ENCODE data around the gene ANKRD30A.
"Not testable (repeated sequence)": the region's sequence is repeated elsewhere in the genome, so short reads cannot be mapped to it uniquely, and the experiment has no call there.

The ANKRD30A gene, protein sequence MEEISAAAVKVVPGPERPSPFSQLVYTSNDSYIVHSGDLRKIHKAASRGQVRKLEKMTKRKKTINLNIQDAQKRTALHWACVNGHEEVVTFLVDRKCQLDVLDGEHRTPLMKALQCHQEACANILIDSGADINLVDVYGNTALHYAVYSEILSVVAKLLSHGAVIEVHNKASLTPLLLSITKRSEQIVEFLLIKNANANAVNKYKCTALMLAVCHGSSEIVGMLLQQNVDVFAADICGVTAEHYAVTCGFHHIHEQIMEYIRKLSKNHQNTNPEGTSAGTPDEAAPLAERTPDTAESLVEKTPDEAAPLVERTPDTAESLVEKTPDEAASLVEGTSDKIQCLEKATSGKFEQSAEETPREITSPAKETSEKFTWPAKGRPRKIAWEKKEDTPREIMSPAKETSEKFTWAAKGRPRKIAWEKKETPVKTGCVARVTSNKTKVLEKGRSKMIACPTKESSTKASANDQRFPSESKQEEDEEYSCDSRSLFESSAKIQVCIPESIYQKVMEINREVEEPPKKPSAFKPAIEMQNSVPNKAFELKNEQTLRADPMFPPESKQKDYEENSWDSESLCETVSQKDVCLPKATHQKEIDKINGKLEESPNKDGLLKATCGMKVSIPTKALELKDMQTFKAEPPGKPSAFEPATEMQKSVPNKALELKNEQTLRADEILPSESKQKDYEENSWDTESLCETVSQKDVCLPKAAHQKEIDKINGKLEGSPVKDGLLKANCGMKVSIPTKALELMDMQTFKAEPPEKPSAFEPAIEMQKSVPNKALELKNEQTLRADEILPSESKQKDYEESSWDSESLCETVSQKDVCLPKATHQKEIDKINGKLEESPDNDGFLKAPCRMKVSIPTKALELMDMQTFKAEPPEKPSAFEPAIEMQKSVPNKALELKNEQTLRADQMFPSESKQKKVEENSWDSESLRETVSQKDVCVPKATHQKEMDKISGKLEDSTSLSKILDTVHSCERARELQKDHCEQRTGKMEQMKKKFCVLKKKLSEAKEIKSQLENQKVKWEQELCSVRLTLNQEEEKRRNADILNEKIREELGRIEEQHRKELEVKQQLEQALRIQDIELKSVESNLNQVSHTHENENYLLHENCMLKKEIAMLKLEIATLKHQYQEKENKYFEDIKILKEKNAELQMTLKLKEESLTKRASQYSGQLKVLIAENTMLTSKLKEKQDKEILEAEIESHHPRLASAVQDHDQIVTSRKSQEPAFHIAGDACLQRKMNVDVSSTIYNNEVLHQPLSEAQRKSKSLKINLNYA (N-terminal part only)

DNA sequence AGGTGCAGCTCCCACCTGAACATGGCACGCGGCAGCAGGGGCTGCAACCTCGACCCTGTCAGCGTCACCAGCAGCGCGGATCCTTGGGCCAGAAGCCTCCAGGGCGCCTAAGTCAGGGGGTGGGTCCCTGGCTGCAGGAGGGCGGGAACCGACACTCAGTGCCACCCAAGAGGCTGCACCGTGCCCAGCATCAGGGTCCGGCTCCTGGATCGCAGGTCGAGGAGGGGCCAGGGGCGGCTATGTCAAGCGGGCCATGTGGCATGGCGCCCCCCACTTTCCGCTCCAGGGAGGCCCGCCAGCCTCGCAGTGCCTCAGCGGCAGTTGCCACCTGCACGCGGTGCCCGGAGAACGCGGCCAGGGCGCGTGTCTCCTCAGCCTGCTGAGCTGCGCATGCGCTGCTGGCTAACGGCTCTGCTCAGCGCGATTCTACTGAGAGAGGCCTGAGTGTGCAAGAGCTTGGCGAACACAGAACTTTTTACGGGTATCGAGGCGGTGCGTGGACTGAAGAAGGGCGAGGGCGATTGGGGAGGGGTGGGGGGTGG is at the start of gene ANKRD30A:
Gene ANKRD30A (plus strand): TSS at position 408 of the 542 bp plus-strand sequence. CDS start 190 bp downstream, outside the sequence.
- no peak for DNase-seq

DNA sequence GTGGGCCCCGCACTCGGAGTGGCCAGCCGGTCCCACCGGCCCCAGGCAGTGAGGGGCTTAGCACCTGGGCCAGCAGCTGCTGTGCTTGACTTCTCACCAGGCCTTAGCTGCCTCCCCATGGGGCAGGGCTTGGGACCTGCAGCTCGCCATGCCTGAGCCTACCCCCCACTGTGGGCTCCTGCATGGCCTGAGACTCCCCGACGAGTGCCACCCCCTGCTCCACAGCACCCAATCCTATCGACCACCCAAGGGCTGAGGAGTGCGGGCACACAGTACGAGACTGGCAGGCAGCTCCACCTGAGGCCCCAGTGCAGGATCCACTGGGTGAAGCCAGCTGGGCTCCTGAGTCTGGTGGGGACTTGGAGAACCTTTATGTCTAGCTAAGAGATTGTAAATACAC is 49.3 kb upstream of the ANKRD30A start:
- not testable (repeated sequence) for DNase-seq

DNA sequence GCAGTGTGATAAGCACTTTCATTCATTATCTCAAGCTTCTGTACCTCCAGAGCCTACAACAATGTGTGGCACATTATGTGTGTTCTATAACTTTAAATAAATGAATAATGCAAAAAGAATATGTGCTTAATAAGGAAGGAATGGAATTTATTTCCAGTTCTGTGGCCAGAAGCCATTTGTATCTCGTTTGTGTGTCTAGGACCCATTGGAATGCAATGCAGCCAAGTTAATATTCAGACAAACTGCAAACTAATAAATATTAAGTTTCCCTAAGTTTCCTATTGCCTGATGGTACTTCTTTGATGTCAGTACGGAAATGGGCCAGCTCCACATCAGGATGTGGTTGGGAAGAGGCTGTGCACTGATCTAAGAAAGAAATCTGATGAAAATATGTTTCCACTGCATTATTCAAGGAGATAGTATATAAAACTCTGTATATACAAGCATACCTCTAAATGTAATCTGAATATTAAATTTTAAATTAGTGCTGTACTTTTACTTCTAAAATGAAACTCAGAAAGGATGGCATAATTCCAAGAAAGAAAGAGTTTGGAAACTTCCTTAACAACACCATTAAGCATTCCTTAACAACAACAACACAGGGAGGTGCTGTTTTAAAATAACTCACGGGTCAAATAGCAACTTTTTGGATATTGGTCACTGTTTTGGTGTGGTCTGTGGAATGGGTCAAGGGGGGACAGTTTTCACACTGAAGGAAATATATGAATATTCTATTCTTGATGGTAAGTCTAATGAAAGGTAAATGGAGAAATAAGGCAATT is 29.4 kb upstream of the ANKRD30A start:
- DNase-seq = no peak

DNA sequence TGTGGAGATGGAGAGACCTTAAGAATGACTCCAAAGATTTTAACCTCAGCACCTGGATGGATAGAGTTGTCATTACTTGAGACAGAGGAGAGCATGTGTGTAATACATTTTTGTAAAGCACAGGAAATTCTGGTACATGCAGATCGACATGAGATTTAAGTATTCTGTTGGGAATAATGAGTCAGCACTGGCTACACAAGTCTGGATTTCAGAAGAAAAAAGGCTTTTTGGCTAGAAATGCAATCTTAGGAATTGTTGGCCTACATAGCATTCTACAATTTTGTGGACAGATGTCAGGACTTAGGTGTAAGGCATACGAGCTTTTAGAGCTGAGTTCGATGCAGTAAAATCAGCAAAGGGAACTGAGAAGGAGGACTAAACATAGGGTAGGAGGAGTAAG is 24.1 kb upstream of the ANKRD30A start:
- no peak for DNase-seq

DNA sequence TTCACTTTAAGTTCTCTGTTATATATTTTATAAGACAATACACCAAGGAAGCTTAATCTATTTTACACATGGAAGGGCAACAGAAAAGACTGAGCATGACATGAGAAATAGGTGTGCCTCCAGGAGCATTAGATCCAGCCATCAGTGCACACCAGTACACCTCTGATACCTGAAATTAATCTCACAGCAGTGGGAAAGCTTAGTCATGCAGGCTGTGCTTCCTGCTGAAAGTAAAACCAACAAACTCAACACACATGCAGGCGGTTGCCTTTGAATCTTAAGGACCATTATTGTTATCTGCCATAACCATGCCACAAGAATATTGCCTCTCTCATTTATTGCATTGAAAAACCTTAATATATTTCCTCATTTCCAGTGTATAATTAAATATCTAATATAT is 16.4 kb upstream of the ANKRD30A start:
- no peak for DNase-seq

DNA sequence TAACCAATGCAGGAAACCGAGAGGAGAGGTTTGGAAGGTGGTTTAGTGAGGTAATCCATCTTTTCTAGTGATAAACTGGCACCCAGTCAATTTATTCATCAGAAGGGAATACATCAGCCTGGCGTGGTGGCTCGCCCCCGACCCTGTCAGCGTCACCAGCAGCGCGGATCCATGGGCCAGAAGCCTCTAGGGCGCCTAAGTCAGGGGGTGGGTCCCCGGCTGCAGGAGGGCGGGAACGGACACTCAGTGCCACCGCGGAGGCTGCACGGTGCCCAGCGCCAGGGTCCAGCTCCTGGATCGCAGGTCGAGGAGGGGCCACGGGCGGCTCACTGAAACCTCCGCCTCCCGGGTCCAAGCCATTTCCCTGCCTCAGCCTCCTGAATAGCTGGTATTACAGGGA is 866 bp upstream of the ANKRD30A start:
- no peak for DNase-seq

DNA sequence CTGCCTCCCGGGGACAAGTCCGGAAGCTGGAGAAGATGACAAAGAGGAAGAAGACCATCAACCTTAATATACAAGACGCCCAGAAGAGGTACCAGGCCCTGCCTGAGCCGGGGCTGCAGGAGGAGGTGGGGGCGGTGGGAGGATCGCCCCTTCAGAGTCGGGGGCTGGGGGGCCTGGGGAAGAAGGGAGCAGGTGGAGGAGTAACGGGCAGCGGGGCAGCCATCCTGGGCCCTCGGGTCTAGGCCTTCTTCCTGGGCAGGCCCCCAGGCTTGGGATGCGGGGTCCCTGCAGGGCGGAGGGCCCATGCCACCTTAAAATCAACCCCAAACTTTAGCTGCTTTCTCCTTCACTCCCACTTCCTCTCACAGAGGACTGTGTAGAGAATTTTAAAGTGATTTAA is 523 bp downstream of the ANKRD30A start:
- DNase-seq = no peak

DNA sequence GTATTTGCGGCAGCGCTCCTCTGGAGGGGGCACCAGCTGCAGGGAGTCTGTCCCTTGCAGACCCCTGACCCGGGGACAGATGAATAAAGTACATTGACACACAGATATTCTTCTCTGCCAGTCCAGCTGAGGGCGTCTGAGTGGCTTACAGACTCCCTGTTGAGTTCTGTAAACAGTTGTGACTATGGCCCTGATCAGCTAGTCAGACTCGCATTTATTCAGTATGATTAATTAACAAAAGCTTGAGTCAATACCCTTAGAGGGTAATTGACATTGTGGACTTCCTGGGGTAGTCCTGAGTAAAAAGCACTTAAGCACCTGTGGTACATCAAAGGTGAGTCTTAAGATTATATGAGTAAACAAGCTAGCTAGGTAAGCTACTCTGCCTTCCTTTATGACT is 21.0 kb downstream of the ANKRD30A start:
- DNase-seq = no peak

DNA sequence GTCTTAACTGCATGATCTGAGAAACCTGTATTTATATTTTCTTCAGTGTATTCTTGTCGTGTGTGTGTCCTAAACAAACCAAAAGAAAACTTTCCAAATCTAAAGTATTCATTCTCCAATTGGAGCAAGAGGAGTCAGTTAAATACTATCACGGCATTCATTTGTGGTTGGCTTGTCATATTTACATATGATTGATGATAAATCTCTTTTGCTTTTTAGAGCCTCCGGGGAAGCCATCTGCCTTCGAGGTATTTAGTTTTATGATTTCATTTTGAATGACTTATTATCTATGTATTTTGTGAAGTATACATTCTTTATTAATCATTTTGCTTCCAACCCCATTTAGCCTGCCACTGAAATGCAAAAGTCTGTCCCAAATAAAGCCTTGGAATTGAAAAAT is 37.0 kb downstream of the ANKRD30A start:
- DNase-seq = not testable (repeated sequence)

DNA sequence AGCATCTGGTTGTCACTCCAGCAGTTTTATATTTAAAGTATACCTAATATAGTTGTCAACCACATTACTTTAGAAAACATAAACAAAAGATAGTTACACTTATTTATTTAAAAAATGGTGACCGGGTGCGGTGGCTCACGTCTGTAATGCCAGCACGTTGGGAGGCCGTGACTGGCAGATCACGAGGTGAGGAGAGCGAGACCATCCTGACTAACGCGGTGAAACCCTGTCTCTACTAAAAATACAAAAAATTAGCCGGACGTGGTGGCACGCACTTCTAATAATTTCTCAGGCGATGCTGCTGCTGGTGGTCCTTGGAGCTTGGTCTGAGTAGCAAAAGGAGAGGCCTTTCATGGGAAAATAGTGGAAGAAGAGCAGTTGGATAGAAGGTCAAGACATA is 46.5 kb downstream of the ANKRD30A start:
- not testable (repeated sequence) for DNase-seq

DNA sequence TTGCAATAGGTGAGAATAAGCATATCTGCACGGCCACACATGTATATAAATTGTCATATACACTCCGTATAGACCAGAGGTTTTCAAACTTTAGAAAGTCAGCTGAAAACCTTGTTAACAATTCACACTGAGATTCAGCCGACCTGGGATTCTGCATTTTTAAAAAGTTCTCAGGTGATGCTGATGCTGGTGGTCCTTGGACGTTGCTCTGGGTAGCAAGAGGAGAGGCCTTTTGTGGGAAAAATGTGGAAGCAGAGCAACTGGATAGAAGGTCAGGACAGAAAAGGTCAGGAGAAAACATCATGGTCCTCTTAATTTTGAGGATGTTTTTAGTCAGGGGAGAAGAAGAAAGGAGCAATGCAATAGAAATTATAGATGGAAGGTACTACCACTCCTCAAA is 52.9 kb downstream of the ANKRD30A start:
- not testable (repeated sequence) for DNase-seq

DNA sequence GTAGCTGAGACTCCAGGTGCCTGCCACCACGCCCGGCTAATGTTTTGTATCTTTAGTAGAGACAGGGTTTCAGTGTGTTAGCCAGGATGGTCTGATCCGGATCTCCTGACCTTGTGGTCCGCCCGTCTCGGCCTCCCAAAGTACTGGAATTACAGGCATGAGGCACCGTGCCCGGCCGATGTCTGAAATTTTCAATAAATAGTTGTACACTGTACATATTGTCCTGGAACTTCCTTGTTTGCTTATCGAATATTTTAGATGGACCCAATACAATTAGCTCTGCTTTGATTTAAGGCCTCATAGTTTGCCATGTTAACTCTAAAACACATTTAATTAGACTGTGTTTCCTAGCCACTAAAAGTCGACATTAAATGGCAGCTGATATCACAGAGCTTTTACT is 57.3 kb downstream of the ANKRD30A start:
- DNase-seq = not testable (repeated sequence)

DNA sequence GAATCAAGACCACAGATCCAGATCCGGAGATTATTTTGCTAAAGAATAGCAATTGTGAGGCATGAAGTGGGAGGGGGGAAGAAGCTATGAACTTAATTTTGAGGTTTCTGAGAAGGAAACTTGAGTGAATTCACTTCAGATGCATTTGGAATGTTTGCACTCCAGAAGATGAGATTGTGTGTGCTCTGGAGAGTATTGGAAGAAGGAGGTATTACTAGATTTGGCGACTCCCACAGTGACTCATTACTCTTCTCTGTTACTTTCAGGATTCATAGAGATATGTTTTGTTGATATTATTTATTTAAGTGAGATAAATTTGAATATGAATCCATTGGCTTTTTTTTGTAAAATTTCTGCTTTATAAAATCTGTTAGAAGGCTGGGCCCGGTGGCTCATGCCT is 80.7 kb downstream of the ANKRD30A start:
- no peak for DNase-seq

DNA sequence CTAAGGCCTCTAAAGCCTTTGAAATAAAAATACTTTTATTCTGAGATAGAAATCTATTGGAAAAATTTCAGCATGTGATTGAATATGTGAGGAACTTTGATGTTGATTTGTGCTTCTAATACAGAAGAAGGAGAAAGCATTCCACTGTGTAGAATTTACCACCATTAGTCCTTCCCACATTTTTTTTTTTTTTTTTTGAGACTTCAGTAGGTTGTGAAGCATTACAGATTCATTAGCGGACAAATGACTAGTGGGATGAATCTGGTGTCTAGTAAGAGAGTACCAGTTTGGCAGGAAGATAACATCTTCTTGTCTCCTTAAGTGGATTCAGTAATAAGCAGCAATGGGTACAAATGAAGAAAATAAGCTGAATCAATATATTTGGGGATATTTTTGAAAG is 95.5 kb downstream of the ANKRD30A start:
- no peak for DNase-seq

DNA sequence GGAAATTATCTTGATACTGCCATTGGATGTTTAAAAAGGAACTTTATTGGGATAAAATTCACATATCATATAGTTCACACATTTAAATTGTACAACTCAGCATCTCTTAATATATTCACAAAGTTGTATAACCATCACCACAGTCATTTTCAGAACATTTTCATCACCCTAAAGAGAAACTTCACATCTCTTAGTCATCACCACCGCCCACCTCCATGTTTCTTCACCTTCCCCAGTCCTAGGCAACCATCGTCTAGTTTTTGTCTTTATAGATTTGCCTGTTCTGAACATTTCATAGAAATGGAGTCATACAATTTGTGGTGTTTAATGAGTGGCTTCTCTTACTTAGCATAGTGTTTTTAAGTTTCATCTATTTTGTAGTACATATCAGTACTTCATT is 96.6 kb downstream of the ANKRD30A start:
- DNase-seq = no peak

DNA sequence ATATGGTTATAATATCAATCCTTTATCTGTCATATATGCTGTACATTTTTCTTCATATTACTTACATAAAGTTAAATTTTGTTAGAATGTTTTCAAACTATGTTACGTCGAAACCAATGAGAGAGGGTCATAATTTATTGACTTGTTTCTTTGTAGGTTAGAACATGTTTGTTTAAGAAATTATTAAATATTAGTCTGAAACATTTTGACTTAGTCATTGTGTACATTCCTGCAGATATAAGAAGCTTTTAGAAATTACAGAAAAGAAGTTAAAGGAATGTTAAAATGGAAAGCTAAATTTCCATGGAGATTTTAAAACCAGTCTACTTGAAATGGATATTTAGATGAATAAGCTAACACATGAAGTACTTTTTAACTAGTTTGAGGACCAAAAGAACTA is 99.8 kb downstream of the ANKRD30A start:
- no peak for DNase-seq

DNA sequence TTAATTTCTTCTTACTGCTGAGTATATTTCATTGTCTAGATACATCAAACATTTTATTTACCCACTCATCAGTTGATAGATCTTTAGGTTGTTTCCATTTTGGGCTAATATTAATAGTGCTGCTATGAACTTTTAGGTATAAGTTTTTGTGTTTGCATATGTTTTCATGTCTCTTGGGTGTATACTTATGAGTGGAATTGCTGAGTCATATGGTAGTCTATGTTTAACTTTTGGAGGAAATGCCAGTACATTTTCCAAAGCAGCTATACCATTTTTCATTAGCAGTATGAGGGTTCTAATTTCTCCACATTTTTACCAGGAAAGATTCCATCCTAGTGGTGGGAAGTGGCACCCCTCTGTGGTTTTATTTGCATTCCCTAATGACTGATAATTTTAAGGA is 101.1 kb downstream of the ANKRD30A start:
- DNase-seq = no peak

DNA sequence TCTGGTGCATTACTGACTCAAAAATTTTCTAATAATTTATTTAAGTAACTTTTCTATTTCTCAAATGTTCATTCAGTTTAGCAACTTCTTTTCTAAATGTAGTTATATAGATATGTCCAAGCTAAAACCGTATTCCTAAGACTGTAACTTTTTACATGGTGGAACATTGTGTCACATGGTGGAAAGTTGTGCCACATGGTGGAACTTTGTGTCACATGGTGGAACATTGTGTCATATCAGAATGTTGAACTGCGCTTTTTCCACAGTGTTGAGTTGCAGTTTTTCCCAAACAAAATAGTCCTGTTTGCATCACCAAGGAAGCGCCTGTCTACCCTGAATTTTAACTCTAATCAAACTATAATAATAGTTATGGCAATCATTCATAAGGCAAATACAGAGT is 109.3 kb downstream of the ANKRD30A start:
- DNase-seq = no peak

DNA sequence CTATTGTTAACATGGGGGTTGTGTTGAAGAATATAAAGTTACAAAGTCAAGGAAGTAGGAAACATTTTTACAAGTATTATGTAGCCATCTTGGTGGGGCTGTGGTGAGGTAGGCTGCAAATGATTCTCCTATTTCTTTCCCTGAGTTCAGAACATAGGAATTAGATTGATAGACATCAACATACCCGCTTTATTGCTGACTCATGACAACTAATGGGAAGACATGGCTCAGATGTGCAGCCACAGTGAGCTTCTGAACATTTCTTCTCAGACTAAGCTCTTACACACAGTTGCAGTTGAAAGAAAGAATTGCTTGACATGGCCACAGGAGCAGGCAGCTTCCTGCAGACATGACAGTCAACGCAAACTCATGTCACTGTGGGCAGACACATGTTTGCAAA is 110.7 kb downstream of the ANKRD30A start:
- DNase-seq = no peak

DNA sequence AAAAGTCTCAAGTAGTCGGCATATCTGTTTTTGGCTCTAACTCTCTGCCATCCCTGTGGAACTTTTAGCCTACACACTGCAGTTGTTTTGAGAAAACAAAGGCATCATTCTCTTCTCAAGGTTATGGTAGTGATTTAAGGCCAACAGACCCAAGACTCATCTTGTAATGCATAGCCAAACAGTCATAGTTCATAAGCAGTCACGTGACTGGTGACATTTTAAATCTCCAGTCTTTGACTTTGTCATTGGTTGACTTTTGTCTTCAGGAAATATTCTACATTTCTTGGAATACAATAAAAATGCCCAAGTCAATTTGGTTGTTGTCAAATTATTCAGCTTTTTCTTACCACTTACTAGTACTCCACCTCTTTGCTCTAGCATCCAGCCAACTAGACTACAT is 114.8 kb downstream of the ANKRD30A start:
- no peak for DNase-seq

DNA sequence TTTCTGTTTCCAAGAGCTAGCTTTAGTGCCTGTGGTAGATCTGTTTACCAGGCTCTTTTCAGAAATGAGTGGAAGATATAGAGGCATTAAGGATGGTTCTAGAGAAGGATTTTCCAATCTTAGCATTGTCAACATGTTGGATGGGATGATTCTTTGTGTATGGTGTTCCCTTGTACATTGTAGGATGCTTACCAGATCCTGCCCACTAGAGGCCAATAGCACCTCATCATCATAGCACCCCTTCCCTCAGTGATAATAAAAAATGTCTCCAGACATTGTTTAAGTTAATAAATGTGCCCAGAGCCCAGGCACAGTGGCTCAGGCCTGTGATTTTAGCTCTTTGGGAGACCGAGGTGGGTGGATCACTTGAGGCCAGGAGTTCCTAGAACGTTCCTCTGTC is 121.2 kb downstream of the ANKRD30A start:
- no peak for DNase-seq

DNA sequence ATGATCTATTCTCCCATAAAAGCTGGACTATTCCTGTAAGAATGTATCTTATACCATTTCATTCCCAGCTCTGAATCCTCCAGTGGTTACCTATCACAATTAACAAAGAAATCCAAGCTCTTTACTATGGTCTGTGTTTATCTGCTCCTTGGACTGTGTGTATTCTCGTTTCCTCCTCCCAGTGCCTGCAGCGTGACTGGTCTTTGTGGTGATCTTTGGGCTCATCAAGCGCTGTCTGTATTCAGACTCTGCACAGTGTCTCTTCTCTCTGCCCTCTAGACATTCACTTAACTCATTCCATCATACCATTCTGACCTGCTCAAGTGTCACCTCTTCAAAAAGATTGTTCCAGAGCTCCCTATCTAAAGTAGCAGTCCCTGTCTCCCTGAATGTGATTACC is 130.4 kb downstream of the ANKRD30A start:
- DNase-seq = not testable (repeated sequence)

Measured in CD4-positive, alpha-beta T cell treated with Interleukin-15 for 1 hour (primary cell).